Kidney epithelial cell (primary cell): Measurements from ENCODE around the gene OR52I2. TPM values are rescaled to one million over a fixed set of nuclear protein-coding genes. Genes with fewer than 3 reads are reported as not detected.

Source experiments
- DNase-seq: peaks from one replicate; pipeline ENCODE4 v3.0.0-alpha.2; 2010; ENCODE audit warnings: low read depth
- H3K27me3 ChIP-seq: 2 replicates; pipeline ENCODE4 v1.6.0; 2011; ENCODE audit warnings: low read length; ENCODE audit not compliant: control insufficient read depth, insufficient read depth
- H3K36me3 ChIP-seq: 2 replicates; pipeline ENCODE4 v1.5.1; 2011; ENCODE audit warnings: low read length; ENCODE audit not compliant: control insufficient read depth, insufficient read depth
- H3K4me3 ChIP-seq: 2 replicates; pipeline ENCODE4 v1.5.1; 2011; ENCODE audit warnings: low read depth, mild to moderate bottlenecking, control low read depth, low read length
- total RNA-seq: library from RNA; depleted of rRNA; stranded (reverse); fragments of >200 nt; gene quantifications from 2 replicates; pipeline ENCODE4 v1.2.3, GENCODE V29; 2015
- TF ChIP-seq, protein P1 (sequence below): IDR thresholded peaks from 2 replicates; pipeline ENCODE4 v1.5.1; 2011; ENCODE audit warnings: mild to moderate bottlenecking, moderate library complexity, low read length, control low read depth, inconsistent platforms; ENCODE audit not compliant: insufficient read depth, poor library complexity, severe bottlenecking

OR52I2 gene
- total RNA-seq, 1 donor from 2014 or later: not detected

DNA sequence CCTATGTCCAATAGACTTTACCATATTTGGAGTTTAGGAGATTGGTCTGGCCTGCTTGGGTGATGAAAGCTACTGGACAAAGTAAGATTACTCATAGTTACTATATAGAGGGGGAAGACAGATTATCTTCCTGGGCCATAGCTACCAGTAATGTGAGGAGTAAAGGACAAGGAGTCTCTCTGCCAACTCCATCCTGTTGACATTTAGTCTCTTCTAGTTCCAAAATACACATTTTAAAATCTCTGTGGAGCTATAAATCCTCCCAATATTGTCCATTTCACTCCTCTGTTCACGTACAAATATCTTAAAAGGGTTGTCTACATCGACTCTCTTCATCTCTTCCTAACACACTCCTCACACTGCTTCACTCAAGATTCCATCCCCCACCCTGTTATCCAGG lies 54.6 kb downstream of the OR52I2 start:
- no peak overlapping the region for H3K4me3 ChIP-seq
- no peaks in the 10 kb centered on the region for H3K27me3 ChIP-seq
- no peak for DNase-seq
- no peaks in the 10 kb centered on the region for H3K36me3 ChIP-seq
- TF ChIP-seq, protein P1, sequence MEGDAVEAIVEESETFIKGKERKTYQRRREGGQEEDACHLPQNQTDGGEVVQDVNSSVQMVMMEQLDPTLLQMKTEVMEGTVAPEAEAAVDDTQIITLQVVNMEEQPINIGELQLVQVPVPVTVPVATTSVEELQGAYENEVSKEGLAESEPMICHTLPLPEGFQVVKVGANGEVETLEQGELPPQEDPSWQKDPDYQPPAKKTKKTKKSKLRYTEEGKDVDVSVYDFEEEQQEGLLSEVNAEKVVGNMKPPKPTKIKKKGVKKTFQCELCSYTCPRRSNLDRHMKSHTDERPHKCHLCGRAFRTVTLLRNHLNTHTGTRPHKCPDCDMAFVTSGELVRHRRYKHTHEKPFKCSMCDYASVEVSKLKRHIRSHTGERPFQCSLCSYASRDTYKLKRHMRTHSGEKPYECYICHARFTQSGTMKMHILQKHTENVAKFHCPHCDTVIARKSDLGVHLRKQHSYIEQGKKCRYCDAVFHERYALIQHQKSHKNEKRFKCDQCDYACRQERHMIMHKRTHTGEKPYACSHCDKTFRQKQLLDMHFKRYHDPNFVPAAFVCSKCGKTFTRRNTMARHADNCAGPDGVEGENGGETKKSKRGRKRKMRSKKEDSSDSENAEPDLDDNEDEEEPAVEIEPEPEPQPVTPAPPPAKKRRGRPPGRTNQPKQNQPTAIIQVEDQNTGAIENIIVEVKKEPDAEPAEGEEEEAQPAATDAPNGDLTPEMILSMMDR: no peak

DNA sequence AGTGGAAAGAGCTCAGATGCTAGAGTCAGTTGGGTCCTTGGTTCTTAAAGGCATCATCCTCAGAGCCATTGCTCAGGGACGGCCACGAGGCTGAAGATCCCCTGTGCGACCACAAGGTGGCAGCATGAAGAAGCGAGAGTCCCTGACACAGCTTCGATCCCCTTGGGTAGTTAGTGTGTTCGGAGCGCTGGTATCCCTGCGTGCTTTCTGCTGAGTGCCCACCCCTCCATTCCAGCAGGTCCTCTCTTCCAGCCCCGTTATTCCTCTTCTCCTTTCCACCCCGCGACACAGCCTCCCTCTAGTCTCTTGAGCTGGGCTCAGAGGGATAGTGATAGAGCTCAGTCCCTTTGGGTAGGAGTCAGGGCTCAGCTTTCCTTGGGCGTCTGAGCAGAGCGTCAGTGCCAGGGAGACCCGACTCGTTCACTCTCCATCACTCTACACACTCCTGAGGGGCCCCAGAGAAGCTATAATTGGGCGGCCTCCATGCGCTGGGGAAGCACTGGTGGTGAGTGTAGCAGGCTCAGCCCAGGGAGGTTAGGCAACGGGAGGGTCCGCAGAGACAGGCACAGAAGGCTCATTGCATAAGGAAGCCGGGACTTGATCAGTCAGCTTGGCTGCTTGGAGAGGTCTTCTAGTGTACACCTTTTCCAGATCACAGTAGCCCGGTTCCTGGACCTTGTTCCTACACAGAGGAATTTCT lies 55.6 kb downstream of the OR52I2 start, which contains the start of gene OR51D1:
OR51D1 (plus strand) TSS at position 516 of the 700 bp plus-strand sequence. CDS start 2,314 bp downstream, outside the sequence.
- Histone ChIP-seq H3K4me3 (no peak within 1 kb of the TSS), H3K27me3 (no peaks in the 10 kb centered on the region), H3K36me3 (no peaks in the 10 kb centered on the region)
- TF ChIP-seq, protein P1: peak; percentile 93
- no peak for DNase-seq

DNA sequence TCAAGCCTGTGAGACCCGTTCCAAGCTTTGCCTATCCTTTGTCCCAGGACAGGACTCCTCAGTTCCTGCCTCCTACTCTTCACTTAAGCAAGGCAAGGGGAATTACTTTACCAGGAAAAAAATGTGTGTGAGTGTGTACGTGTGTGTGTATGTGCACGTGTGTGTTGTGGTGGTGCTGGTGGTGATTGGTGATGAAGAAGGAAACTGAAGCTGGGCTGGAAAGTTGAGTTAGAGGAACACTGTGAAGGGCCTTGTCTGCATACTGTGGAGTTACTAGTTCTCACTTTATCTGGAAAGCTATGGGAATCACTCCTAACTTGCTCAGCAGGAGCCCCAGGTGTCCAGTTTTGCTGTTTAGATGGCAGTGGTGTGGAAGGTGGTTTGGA lies 56.1 kb downstream of the OR52I2 start:
- no peak for DNase-seq
- TF ChIP-seq, protein P1: no peak
- Histone ChIP-seq H3K27me3 (no peaks in the 10 kb centered on the region), H3K36me3 (no peaks in the 10 kb centered on the region), H3K4me3 (no peak overlapping the region)

DNA sequence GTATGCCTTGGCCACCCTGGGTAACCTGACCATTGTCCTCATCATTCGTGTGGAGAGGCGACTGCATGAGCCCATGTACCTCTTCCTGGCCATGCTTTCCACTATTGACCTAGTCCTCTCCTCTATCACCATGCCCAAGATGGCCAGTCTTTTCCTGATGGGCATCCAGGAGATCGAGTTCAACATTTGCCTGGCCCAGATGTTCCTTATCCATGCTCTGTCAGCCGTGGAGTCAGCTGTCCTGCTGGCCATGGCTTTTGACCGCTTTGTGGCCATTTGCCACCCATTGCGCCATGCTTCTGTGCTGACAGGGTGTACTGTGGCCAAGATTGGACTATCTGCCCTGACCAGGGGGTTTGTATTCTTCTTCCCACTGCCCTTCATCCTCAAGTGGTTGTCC lies 58.4 kb downstream of the OR52I2 start:
- Histone ChIP-seq H3K4me3 (no peak overlapping the region), H3K36me3 (no peaks in the 10 kb centered on the region), H3K27me3 (no peaks in the 10 kb centered on the region)
- no peak for DNase-seq
- TF ChIP-seq, protein P1: no peak

DNA sequence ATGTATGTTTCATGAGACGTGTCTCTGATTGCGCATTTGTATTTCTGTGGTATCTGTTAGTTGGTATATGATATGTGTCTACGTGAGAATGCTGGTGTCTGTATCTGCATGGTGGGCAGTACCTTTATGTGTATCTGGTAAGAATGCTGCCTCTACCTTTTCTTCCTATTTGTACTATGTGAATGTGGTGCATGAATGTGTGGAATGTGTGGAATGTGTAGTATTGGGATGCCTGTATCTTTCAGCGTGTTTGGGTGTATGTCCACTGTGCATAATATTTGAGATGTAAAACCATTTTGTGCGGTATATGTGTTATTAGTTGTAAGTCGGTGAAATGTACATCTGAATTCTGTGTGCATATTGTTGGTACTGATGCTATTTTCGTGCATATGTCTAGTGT lies 60.0 kb downstream of the OR52I2 start:
- Histone ChIP-seq H3K4me3 (no peak overlapping the region), H3K27me3 (no peaks in the 10 kb centered on the region), H3K36me3 (no peaks in the 10 kb centered on the region)
- no peak for DNase-seq
- TF ChIP-seq, protein P1: no peak

DNA sequence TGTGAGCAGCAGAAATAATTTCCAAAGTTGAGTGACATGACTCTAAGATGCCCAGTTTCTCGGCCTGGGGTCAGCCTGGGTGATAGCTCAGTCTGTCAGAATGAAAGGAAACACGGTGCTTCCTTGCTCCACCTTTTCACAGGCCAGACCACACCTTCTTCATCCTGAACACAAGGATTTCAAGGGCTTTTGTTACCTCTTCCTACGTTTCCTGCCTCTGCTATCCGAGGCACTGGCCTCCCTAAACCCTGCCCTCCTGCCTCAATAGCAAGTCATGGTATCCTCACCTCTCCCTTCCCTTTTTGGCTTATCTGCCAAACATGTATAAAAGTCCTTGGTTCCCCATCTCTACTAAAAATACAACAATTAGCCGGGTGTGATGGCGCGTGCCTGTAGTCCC lies 60.5 kb downstream of the OR52I2 start:
- Histone ChIP-seq H3K36me3 (no peaks in the 10 kb centered on the region), H3K27me3 (no peaks in the 10 kb centered on the region), H3K4me3 (no peak overlapping the region)
- TF ChIP-seq, protein P1: no peak
- no peak for DNase-seq
